Neural cell (in vitro differentiated cells): ENCODE measurements around the gene PDE10A. TPM values are rescaled to one million over a fixed set of nuclear protein-coding genes. Genes with fewer than 3 reads are reported as not detected.

Source experiments
- H2AFZ ChIP-seq: fragments of 200-600, 300-800 bp; sonication (generic), shearing (Covaris generic); 2 replicates; pipeline ENCODE4 v1.6.0; 2014; ENCODE audit warnings: low read depth, mild to moderate bottlenecking, antibody characterized with exemption, low read length, moderate library complexity
- H3F3A ChIP-seq: fragments of 200-600 bp; shearing (Covaris generic); 2 replicates; pipeline ENCODE4 v1.6.1; 2016; ENCODE audit warnings: mild to moderate bottlenecking, moderate library complexity, mixed read lengths, antibody characterized with exemption, low read length; ENCODE audit not compliant: insufficient read depth, poor library complexity, severe bottlenecking
- H3K27ac ChIP-seq: fragments of 200-600, 300-800 bp; sonication (generic), shearing (Covaris generic); 2 replicates; pipeline ENCODE4 v1.5.1; 2014; ENCODE audit warnings: mild to moderate bottlenecking, low read length, moderate library complexity
- H3K27me3 ChIP-seq: fragments of 300-800, 200-600 bp; sonication (generic), shearing (Covaris generic); 2 replicates; pipeline ENCODE4 v1.6.0; 2014; ENCODE audit warnings: mild to moderate bottlenecking, low read depth, low read length, moderate library complexity; ENCODE audit not compliant: insufficient read depth
- H3K36me3 ChIP-seq: fragments of 300-800, 200-600 bp; sonication (generic), shearing (Covaris generic); 2 replicates; pipeline ENCODE4 v1.5.1; 2014; ENCODE audit warnings: mild to moderate bottlenecking, antibody characterized with exemption, low read length, moderate library complexity; ENCODE audit not compliant: insufficient read depth
- H3K4me2 ChIP-seq: fragments of 300-800, 200-600 bp; sonication (generic), shearing (Covaris generic); 2 replicates; pipeline ENCODE4 v1.6.0; 2014; ENCODE audit warnings: mild to moderate bottlenecking, low read length
- H3K4me3 ChIP-seq: fragments of 300-800, 200-600 bp; sonication (generic), shearing (Covaris generic); 2 replicates; pipeline ENCODE4 v1.5.1; 2014; ENCODE audit warnings: mild to moderate bottlenecking, low read length, moderate library complexity
- H3K79me2 ChIP-seq: fragments of 200-600 bp; shearing (Covaris generic); replicated peaks from 2 replicates; pipeline ENCODE4 v1.6.0; 2014; ENCODE audit warnings: mild to moderate bottlenecking, low read length, moderate library complexity; ENCODE audit not compliant: insufficient read depth
- H3K9ac ChIP-seq: fragments of 300-800, 200-600 bp; sonication (generic), shearing (Covaris generic); 2 replicates; pipeline ENCODE4 v1.6.1; 2016; ENCODE audit warnings: mild to moderate bottlenecking, low read length, mixed read lengths
- H3K9me2 ChIP-seq: fragments of 200-600 bp; shearing (Covaris generic); 2 replicates; pipeline ENCODE4 v1.6.1; 2016; ENCODE audit warnings: mild to moderate bottlenecking, low read length, mixed read lengths; ENCODE audit not compliant: insufficient read depth
- H3K9me3 ChIP-seq: fragments of 200-600, 300-800 bp; sonication (generic), shearing (Covaris generic); 2 replicates; pipeline ENCODE4 v1.6.1; 2016; ENCODE audit warnings: mild to moderate bottlenecking, mixed run types, low read length, moderate library complexity, mixed read lengths
- H4K20me1 ChIP-seq: fragments of 200-600 bp; shearing (Covaris generic); 2 replicates; pipeline ENCODE4 v1.6.1; 2016; ENCODE audit warnings: mild to moderate bottlenecking, mixed run types; ENCODE audit not compliant: insufficient read depth
- CTCF ChIP-seq: fragments of 450-650 bp; IDR thresholded peaks from 2 replicates; pipeline ENCODE4 v1.5.1; 2014; ENCODE audit warnings: antibody characterized with exemption, mild to moderate bottlenecking, moderate library complexity; ENCODE audit not compliant: poor library complexity, severe bottlenecking
- EP300 ChIP-seq: fragments of 450-650 bp; conservative IDR thresholded peaks from 2 replicates; pipeline ENCODE4 v1.6.1; 2014; ENCODE audit warnings: antibody characterized with exemption, mild to moderate bottlenecking, moderate library complexity; ENCODE audit not compliant: poor library complexity, severe bottlenecking
- EZH2 ChIP-seq: fragments of 200-600, 300-800 bp; shearing (Covaris generic), sonication (generic); IDR thresholded peaks from 2 replicates; pipeline ENCODE4 v1.6.1; 2014; ENCODE audit warnings: antibody characterized with exemption, low read length, borderline replicate concordance, mild to moderate bottlenecking; ENCODE audit not compliant: insufficient read depth, poor library complexity, severe bottlenecking
- MXI1 ChIP-seq: fragments of 450-650 bp; conservative IDR thresholded peaks from 2 replicates; pipeline ENCODE4 v1.6.1; 2014; ENCODE audit warnings: antibody characterized with exemption, mild to moderate bottlenecking; ENCODE audit not compliant: poor library complexity, severe bottlenecking
- POLR2AphosphoS5 ChIP-seq: IDR thresholded peaks from 2 replicates; pipeline ENCODE4 v1.6.1; 2012
- RAD21 ChIP-seq: fragments of 450-650 bp; conservative IDR thresholded peaks from 2 replicates; pipeline ENCODE4 v1.6.1; 2014; ENCODE audit warnings: antibody characterized with exemption, mild to moderate bottlenecking, moderate library complexity
- REST ChIP-seq: IDR thresholded peaks from 2 replicates; pipeline ENCODE4 v1.6.1; 2012; ENCODE audit warnings: borderline replicate concordance
- SMC3 ChIP-seq: fragments of 450-650 bp; conservative IDR thresholded peaks from 2 replicates; pipeline ENCODE4 v1.6.1; 2014; ENCODE audit warnings: antibody characterized with exemption, mild to moderate bottlenecking, moderate library complexity; ENCODE audit not compliant: poor library complexity
- TAF1 ChIP-seq: IDR thresholded peaks from 2 replicates; pipeline ENCODE4 v1.6.1; 2012; ENCODE audit warnings: low read depth
- polyA plus RNA-seq: library from polyadenylated mRNA; depleted of rRNA; stranded (reverse); fragments of >200 nt; gene quantifications from 2 replicates; pipeline ENCODE4 v1.2.3, GENCODE V29; 2014

PDE10A gene
- polyA plus RNA-seq, 1 donor from 2014 or later = 52.4 TPM

- no peaks in the 10 kb centered on the region for H3F3A ChIP-seq
- peaks cover 5% of the 10 kb centered on the region for H3K36me3 ChIP-seq
- H3K4me2 ChIP-seq = no peak overlapping the region
- no peak for TF ChIP-seq SMC3
- TF ChIP-seq EP300 = no peak
- no peak for TF ChIP-seq EZH2
- no peak for TF ChIP-seq TAF1
- no peak for TF ChIP-seq REST
- TF ChIP-seq POLR2AphosphoS5 = no peak
- no peak for TF ChIP-seq MXI1
- no peak for TF ChIP-seq RAD21
- no peak for TF ChIP-seq CTCF
- peaks cover 9% of the 10 kb centered on the region for H3K9me3 ChIP-seq
- no peaks in the 10 kb centered on the region for H3K27me3 ChIP-seq
- no peaks in the 10 kb centered on the region for H3K9me2 ChIP-seq
- H3K9ac ChIP-seq = no peak overlapping the region
- no peaks in the 10 kb centered on the region for H3K79me2 ChIP-seq
- no peak overlapping the region for H3K4me3 ChIP-seq
- H3K27ac ChIP-seq = no peak overlapping the region
- no peaks in the 10 kb centered on the region for H4K20me1 ChIP-seq
- no peak overlapping the region for H2AFZ ChIP-seq
These were observed 337.4 kb downstream of the PDE10A start for GRCh38 chr6:165325609-165326008.

GRCh38 chr6:165321555-165322145 is 341.4 kb downstream of the PDE10A start:
- Histone ChIP-seq H3K79me2 (no peaks in the 10 kb centered on the region), H3K4me2 (no peak overlapping the region), H3K4me3 (no peak overlapping the region), H3K9me2 (no peaks in the 10 kb centered on the region), H3K9me3 (peaks cover 9% of the 10 kb centered on the region), H3K27ac (no peak overlapping the region), H3K36me3 (no peaks in the 10 kb centered on the region), H3K9ac (no peak overlapping the region), H2AFZ (no peak overlapping the region), H4K20me1 (no peaks in the 10 kb centered on the region), H3K27me3 (no peaks in the 10 kb centered on the region), H3F3A (no peaks in the 10 kb centered on the region)
- no peak for TF ChIP-seq EP300
- no peak for TF ChIP-seq POLR2AphosphoS5
- no peak for TF ChIP-seq REST
- no peak for TF ChIP-seq SMC3
- no peak for TF ChIP-seq MXI1
- no peak for TF ChIP-seq CTCF
- no peak for TF ChIP-seq EZH2
- TF ChIP-seq RAD21 = no peak
